GM20000 (cell line): ENCODE measurements around the gene VPS4A.

Experiments used
- DNase-seq: peaks from one replicate; pipeline ENCODE4 v3.0.0; 2012; ENCODE audit warnings: low spot score
- CTCF ChIP-seq: IDR thresholded peaks from 2 replicates; pipeline ENCODE4 v1.5.1; 2012; ENCODE audit warnings: mild to moderate bottlenecking, control low read depth; ENCODE audit errors: extremely low read depth, missing control alignments

The VPS4A gene

DNA sequence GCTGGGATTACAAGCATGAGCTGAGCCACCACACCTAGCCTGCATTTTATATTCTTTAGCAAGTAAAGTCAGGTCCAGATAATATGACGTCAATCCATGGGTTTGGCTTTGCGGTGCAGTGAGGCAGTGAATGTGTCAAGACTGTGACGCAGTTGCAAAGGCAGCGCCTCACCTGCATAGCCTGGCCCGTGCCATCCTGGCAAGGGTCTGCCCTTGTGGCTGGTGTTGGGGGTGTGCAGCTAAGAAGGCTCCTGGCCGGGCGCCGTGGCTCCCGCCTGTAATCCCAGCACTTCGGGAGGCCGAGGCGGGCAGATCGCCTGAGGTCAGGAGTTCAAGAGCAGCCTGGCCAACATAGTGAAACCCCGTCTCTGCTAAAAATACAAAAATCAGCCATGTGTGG lies 12.3 kb downstream of the VPS4A start:
- no peak for TF ChIP-seq CTCF

GRCh38 chr16:69324013-69324531 lies 12.9 kb downstream of the VPS4A start:
- TF ChIP-seq CTCF: no peak
- no peak for DNase-seq

More for the DNA sequence above, 12.3 kb downstream of the VPS4A start:
- DNase-seq: no peak

- no peak for DNase-seq
- no peak for TF ChIP-seq CTCF
Observed at GRCh38 chr16:69324585-69325253, 13.6 kb downstream of the VPS4A start.

- no peak for TF ChIP-seq CTCF
- no peak for DNase-seq
Observed at GRCh38 chr16:69325784-69326171, 14.6 kb downstream of the VPS4A start.

GRCh38 chr16:69326172-69326873 lies 15.2 kb downstream of the VPS4A start:
- no peak for DNase-seq
- no peak for TF ChIP-seq CTCF

- no peak for DNase-seq
- no peak for TF ChIP-seq CTCF
Observed at GRCh38 chr16:69327585-69328310, 16.6 kb downstream of the VPS4A start.

- TF ChIP-seq CTCF: no peak
- no peak for DNase-seq
Observed at GRCh38 chr16:69328854-69329316, 17.7 kb downstream of the VPS4A start.
